H1 (cell line): ENCODE results near the gene DCTN3. TPM values are rescaled to one million over a fixed set of nuclear protein-coding genes. Genes with fewer than 3 reads are reported as not detected.

Source experiments
- ASH2L ChIP-seq: fragments of 200-600, 300-600 bp; sonication (generic); IDR thresholded peaks from one replicate; pipeline ENCODE4 v1.7.1; 2017; ENCODE audit warnings: low read length
- ATF3 ChIP-seq: IDR thresholded peaks from 2 replicates; pipeline ENCODE4 v1.6.1; 2011; ENCODE audit warnings: low read depth, mild to moderate bottlenecking, low read length; ENCODE audit not compliant: insufficient read depth
- NANOG ChIP-seq: IDR thresholded peaks from 2 replicates; pipeline ENCODE4 v1.6.1; 2011; ENCODE audit warnings: low read length, low read depth, mild to moderate bottlenecking, inconsistent platforms; ENCODE audit not compliant: insufficient read depth, poor library complexity, severe bottlenecking
- RFX5 ChIP-seq: IDR thresholded peaks from 2 replicates; pipeline ENCODE4 v1.6.1; 2011; ENCODE audit warnings: low read depth, low read length, improper control_type of control experiment, borderline replicate concordance
- SP2 ChIP-seq: IDR thresholded peaks from 2 replicates; pipeline ENCODE4 v1.6.1; 2012; ENCODE audit warnings: mild to moderate bottlenecking, low read length, inconsistent platforms
- polyA plus RNA-seq, 7 experiments: library from polyadenylated mRNA; depleted of rRNA in 3 of 7; stranded (reverse) in 5 of 7; unstranded in 2 of 7; fragments of >200 nt in 5 of 7; fragments of 200-250 nt in 2 of 7; gene quantifications; 1 replicate in 5 of 7; 2 replicates in 1 of 7; 4 replicates in 1 of 7; pipeline versions ENCODE4 v1.2.1 to v1.2.3, GENCODE V29; 2011 to 2013; ENCODE audit warnings: missing spikeins in 2 of 7, mixed read lengths in 2 of 7
- total RNA-seq: library from RNA; stranded (reverse); fragmentation: NEBNext Ultra II Directional; extraction: Animal tissue kit (Norgen Biotek cat#: 25700); gene quantifications from 2 replicates; pipeline ENCODE4 v1.2.1, GENCODE V29; 2021

The DCTN3 gene
- total and polyA plus RNA-seq, 2 of the 8 experiments (the other 6 are each of a cell fraction or from before 2014, with no cell fraction given): 25.6 to 39.2 TPM

DNA sequence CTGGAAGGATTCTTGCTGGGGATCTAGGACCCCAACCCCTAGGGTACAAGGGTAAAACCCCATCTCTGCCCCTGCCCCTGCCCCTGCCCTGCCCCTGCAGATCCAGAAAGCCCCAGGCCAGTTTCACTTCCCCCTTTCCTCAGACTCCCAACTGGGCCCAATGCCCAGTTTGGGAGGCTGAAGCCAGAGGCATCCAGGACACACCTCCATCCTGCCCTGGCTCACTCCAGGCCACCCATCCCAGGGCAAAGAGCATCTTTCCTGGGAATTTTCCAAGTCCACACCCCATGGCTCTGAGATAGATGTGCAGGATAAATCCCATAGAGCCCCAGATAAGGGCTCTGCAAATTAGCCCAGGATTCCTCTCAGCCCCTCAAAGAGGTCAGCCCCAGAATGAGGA lies 48.2 kb downstream of the DCTN3 start (continued):
- TF ChIP-seq RFX5 (no peak), NANOG (no peak), ATF3 (no peak), ASH2L (no peak), SP2 (no peak)
